HL-60 (cell line): ENCODE data around the gene PTPRM.

ENCODE experiments used
- CTCF ChIP-seq: IDR thresholded peaks from one replicate; pipeline ENCODE4 v1.5.1; 2011; ENCODE audit warnings: low read length, control low read depth, inconsistent platforms; ENCODE audit not compliant: insufficient read depth
- GABPA ChIP-seq: IDR thresholded peaks from 2 replicates; pipeline ENCODE4 v1.6.1; 2012; ENCODE audit warnings: low read depth
- POLR2AphosphoS5 ChIP-seq: IDR thresholded peaks from 2 replicates; pipeline ENCODE4 v1.6.1; 2012; ENCODE audit warnings: low read depth
- REST ChIP-seq: IDR thresholded peaks from 2 replicates; pipeline ENCODE4 v1.6.1; 2012; ENCODE audit warnings: low read depth; ENCODE audit not compliant: insufficient replicate concordance
- SPI1 ChIP-seq: IDR thresholded peaks from 2 replicates; pipeline ENCODE4 v1.6.1; 2012; ENCODE audit warnings: low read depth, mild to moderate bottlenecking, borderline replicate concordance

- TF ChIP-seq CTCF (no peak), POLR2AphosphoS5 (no peak), REST (no peak), SPI1 (no peak), GABPA (no peak)
Measured at GRCh38 chr18:8427339-8427738, 860.2 kb downstream of the PTPRM start.
